AG04450 (cell line): Measurements from ENCODE around the gene APBA3. TPM values are rescaled to one million over a fixed set of nuclear protein-coding genes. Genes with fewer than 3 reads are reported as not detected.

Experiments used
- CTCF ChIA-PET: fragments of 300-600, 350-600 bp; formaldehyde crosslinking; extraction: SDS; loops from one replicate; lab custom pipeline; 2022; ENCODE audit warnings: antibody characterized with exemption, inconsistent platforms; lab: Charles Lee
- POLR2A ChIA-PET: fragments of 350-600 bp; formaldehyde crosslinking; extraction: SDS; loops from one replicate; lab custom pipeline; 2021; ENCODE audit warnings: antibody characterized with exemption, inconsistent platforms; lab: Yijun Ruan, JAX
- DNase-seq: peaks from one replicate; pipeline ENCODE4 v3.0.0-alpha.2; 2011; ENCODE audit warnings: low read depth, low spot score
- H3K27ac ChIP-seq: one replicate; pipeline ENCODE4 v1.5.1; 2012; ENCODE audit warnings: low read depth, low read length, control low read depth
- H3K27me3 ChIP-seq: one replicate; pipeline ENCODE4 v1.6.0; 2012; ENCODE audit warnings: low read length; ENCODE audit not compliant: control insufficient read depth, insufficient read depth
- H3K4me3 ChIP-seq: 2 replicates; pipeline ENCODE4 v1.5.1; 2011; ENCODE audit warnings: mild to moderate bottlenecking, low read depth, low read length, control low read depth
- H3K9me3 ChIP-seq: 2 replicates; pipeline ENCODE4 v1.5.1; 2012; ENCODE audit warnings: low read length; ENCODE audit not compliant: control insufficient read depth, insufficient read depth
- polyA plus RNA-seq: library from polyadenylated mRNA; depleted of rRNA; stranded (reverse); fragments of >200 nt; gene quantifications from 2 replicates; pipeline ENCODE4 v1.2.3, GENCODE V29; 2011
- TF ChIP-seq, protein P1 (sequence below): IDR thresholded peaks from 2 replicates; pipeline ENCODE4 v1.5.1; 2011; ENCODE audit warnings: low read depth, low read length, control low read depth, inconsistent platforms

APBA3 gene
- polyA plus RNA-seq, 1 experiment: 5.4 TPM

DNA sequence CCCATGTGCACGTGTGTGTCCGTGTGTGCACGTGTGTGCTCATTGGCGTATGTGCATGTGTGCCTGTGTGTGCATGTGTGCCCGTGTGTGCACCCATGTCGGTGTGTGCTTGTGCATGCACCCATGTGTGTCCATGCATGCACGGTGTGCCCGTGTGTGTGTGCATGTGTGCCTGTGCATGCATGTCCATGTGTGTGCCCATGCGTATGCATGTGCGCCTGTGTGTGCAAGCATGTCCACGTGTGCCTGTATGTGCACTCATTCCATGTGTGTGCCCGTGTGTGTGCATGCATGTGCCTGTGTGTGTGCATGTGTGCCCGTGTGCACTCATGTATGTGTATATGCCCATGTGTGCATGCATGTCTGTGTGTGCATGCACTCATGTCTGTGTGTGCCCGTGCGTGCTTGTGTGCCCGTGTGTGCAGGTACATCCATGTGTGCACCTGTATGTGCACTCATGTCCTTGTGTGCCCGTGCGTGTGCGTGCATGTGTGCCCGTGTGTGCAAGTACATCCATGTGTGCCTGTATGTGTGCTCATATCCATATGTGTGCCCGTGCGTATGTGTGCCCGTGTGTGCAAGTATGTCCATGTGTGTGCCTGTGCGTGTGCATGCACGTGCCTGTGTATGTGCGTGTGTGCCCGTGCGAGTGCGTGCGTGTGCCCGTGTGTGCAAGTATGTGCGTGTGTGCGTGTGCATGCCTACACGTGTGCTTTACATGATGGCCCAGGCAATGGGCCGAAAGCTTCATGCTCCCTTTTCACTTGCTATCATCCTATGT is 46.3 kb upstream of the APBA3 start:
- peaks cover 10% of the 10 kb centered on the region for H3K27me3 ChIP-seq
- ChIA-PET POLR2A (no interaction called here), CTCF (no interaction called here)
- no peak overlapping the region for H3K4me3 ChIP-seq
- TF ChIP-seq, protein P1, sequence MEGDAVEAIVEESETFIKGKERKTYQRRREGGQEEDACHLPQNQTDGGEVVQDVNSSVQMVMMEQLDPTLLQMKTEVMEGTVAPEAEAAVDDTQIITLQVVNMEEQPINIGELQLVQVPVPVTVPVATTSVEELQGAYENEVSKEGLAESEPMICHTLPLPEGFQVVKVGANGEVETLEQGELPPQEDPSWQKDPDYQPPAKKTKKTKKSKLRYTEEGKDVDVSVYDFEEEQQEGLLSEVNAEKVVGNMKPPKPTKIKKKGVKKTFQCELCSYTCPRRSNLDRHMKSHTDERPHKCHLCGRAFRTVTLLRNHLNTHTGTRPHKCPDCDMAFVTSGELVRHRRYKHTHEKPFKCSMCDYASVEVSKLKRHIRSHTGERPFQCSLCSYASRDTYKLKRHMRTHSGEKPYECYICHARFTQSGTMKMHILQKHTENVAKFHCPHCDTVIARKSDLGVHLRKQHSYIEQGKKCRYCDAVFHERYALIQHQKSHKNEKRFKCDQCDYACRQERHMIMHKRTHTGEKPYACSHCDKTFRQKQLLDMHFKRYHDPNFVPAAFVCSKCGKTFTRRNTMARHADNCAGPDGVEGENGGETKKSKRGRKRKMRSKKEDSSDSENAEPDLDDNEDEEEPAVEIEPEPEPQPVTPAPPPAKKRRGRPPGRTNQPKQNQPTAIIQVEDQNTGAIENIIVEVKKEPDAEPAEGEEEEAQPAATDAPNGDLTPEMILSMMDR: no peak
- peaks cover 23% of the 10 kb centered on the region for H3K9me3 ChIP-seq
- H3K27ac ChIP-seq: no peak overlapping the region
- no peak for DNase-seq

DNA sequence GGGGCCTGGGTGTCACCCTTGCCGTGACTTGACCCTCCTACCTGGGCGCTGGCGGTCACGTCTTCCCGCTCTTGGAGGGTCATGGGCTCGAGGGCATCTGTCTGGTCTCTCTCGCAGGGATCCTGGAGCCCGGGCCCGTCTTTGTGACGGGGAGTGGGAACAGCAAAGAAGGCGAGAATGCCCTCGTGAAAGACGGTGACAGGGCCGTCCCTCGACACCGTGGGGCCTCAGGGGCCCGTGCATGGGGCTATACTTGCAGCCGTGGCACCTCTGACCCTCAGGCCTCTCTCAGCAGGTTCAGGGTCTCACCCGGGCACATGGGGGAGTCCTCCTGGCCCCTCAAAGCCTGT is 45.6 kb upstream of the APBA3 start:
- ChIA-PET POLR2A (no interaction called here), CTCF (no interaction called here)
- DNase-seq: no peak
- H3K27ac ChIP-seq: no peak overlapping the region
- TF ChIP-seq, protein P1: no peak
- H3K4me3 ChIP-seq: no peak overlapping the region
- H3K27me3 ChIP-seq: peaks cover 14% of the 10 kb centered on the region
- H3K9me3 ChIP-seq: peaks cover 23% of the 10 kb centered on the region

DNA sequence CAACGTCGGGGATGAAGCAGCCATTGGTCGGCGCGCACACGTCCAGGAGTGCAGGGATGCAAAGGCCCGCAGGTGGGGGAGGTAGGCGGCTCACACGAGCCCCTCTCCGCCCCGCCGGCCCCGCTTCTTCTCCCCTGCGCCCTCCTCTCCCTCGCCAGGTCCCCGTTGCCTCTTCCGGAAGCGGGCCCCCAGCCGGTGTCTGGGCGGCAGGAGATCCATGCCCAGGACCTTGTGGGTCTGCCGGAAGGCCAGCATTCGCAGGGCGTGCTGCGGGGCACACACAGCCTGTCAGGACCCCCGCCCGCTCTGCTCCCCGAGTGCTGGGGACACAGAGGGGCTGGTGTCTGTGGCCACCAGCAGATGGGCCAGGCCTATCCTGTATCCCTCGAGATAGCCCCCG is 44.4 kb upstream of the APBA3 start:
- ChIA-PET POLR2A (no interaction called here), CTCF (no interaction called here)
- no peak overlapping the region for H3K27ac ChIP-seq
- H3K27me3 ChIP-seq: peaks cover 26% of the 10 kb centered on the region
- no peak overlapping the region for H3K4me3 ChIP-seq
- H3K9me3 ChIP-seq: peaks cover 23% of the 10 kb centered on the region
- no peak for DNase-seq
- TF ChIP-seq, protein P1: no peak

DNA sequence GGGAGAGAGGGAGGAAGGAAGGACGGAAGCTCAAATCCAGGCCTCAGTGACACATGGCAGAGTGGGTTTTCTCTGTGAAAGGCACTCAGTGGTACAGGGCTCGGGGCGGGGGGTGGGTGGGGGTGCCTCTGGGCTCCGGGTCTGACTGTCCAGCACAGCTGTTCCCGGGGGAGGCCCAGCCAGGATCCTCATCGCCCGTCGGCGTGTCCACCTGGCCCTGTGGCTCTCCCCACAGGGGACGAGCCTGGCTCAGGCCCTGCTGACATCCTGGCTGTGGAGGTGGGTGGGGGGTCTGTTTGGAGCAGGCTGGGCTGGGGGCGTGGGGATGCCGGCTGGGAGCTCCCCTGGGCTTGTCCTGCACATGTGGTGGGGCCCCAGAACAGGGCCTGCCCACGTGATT is 42.9 kb upstream of the APBA3 start:
- DNase-seq: no peak
- Histone ChIP-seq H3K27ac (no peak overlapping the region), H3K4me3 (no peak overlapping the region), H3K9me3 (peaks cover 23% of the 10 kb centered on the region), H3K27me3 (peaks cover 29% of the 10 kb centered on the region)
- POLR2A ChIA-PET: no interaction called here
- TF ChIP-seq, protein P1: no peak
- CTCF ChIA-PET: no interaction called here

DNA sequence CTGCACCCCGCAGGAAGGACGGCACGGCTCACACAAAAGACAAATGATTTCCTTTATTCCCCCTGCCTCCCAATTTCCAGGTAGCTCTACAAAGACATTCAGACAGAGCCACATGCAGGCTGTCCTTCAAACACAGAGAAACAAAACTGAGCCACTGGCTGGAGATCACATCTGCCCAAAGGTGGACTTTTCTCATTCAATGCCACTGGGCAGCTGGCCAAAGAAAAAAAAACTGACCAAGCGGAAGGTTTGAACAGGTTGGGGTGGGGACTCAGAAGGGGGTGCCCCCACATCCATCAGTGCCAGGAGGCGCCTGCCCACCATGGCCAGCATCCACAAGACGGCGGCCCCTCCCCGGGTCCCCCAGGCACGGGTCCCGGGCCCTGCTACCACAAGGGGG is 42.5 kb upstream of the APBA3 start:
- CTCF ChIA-PET: no interaction called here

More for the DNA sequence above, 42.5 kb upstream of the APBA3 start:
- no peak for DNase-seq
- Histone ChIP-seq H3K9me3 (peaks cover 23% of the 10 kb centered on the region), H3K27me3 (peaks cover 33% of the 10 kb centered on the region), H3K27ac (no peak overlapping the region), H3K4me3 (no peak overlapping the region)
- TF ChIP-seq, protein P1: no peak
- POLR2A ChIA-PET: no interaction called here
